Stimulated activated CD4-positive, alpha-beta T cell treated with anti-CD3 and anti-CD28 coated beads, Interleukin-4, amount 100 ng/mL, for 4 hours (primary cell): ENCODE results near the gene MET.

Experiments used
- DNase-seq, 2 experiments: peaks; one replicate each; pipeline ENCODE4 v3.0.0-alpha.2; 2020

The MET gene

DNA sequence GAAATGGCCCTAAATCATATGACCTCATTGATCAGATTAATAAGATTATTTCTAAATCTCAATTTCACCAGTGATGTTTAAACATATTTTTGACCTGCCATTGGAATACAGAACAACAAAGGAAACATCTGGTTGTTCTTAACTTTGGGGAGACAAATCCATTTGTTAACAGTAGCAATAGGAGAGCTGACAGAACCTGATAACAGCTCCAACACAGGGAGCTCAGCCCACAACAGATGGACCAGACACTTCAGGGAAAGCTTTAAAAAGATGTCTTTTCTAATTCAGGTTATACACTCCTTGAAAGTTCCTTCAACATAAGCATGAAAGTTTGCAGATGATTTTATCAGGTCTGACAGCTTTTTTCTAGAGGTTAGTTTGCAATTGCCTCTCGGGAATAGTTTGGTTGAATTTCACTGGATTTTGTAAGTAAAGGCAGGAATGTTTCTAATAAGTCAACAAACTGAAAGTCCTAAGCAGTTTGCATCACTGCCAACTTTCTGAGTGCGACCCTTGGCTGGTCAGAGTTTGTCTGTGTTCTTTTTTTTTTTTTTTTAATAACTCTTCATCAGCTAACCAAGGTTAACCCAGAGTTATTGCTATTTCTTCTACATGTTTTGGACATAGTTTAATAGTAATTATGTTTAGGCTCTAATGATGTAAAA, 6.5 kb upstream of the MET start:
- DNase-seq = no peak

DNA sequence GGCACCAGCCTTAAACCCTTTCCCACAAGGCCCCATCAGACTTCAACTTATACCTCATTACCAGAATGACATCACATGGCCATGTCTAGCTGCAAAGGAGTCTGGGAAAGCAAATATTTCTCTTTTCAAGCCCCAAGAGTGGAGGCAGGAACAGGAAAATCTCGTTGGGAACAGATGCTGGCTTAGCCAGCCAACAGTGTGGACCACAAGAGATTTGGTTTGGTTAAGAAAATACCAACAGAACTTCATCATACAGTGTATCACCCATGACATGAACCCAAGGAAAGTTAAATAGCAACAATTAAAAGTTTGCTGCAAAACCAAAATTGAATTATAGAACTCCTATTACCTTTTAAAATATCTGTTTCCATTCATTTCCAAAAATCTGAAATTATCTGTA, 2.2 kb upstream of the MET start:
- DNase-seq = no peak

DNA sequence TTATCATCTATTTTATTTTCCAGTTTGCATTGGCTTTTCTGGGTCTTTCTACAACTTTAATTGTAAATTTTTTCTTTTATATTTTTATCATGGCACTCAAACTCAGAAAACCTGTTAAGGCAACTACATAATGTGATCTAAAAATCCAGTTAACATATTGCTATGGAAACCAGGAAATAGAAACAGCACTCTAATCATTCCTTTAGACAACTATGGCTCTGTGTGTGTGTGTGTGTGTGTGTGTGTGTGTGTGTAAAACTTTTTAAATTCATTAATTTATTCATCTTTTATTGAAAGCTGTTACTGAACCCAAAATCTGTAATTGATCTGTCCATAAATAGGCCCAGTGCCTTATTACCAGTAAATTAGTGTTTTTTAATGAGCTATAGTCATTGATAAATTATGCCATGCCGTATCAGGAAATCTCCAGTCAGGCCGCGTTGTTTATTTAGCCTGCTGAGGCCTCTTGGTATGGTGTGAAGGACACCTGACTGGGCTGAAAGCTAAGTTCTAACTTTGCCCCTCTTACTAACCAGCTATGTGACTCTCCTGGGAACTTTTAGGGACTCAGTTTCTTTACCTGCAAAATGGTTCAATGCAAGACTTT, 1.5 kb upstream of the MET start:
- no peak for DNase-seq

DNA sequence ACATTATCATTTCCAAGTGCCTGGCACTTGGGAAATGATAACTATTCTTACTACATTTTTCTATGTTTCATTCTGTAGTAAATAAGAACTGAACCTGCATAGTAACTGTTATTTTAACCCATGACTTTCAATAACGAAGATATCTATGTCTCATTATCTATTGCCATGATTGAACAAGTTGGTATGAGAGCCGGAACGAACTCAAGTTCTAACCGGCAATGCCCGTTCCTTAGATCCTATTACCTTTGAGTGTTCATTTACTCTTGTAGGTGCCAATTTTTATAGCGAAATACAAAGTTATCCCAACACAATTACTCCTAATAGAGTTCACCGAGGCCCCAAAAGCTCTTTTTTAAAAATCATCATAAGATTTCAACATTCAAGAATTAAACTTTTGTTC, 885 bp upstream of the MET start:
- no peak for DNase-seq

DNA sequence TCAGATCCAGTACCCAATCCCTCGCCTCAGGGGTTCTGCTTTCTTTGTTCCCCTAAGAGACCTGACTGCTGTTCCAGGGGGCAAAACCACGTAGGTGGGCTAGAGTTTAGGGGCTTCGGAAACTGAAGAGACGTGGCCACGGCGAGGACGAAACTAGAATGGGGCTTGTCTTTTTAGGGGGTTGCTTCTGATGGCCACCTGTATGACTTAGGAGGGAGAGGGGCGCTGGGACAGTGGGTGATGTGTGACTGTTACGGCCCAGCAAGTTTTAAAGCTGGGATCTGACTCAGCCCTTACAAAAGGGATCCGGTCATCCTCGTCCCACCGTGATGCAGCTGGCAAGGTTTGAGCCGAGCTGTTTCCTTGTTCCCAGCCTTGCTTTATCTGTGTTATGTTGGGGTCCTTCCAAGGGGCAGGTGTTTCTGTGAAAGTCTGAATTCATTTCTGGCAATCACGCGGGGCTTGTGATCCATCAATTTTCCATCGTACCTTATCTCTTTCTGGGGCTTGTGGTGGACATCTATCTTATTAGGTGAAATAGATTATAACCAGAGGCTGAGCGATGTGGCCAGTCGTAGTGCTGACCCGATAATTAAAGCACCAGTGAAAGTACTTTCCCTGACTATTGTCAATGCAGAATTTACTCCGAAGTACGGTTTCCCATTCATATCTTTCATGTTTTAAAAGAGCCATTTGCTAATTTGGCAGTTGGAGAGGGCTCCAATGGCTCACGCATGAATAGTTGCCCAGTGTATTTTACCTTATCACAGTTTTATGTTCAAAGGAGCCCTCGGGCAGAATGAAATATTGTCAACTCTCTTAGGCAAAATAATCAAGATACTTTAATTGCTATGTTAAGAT, 830 bp downstream of the MET start:
- DNase-seq = no peak

DNA sequence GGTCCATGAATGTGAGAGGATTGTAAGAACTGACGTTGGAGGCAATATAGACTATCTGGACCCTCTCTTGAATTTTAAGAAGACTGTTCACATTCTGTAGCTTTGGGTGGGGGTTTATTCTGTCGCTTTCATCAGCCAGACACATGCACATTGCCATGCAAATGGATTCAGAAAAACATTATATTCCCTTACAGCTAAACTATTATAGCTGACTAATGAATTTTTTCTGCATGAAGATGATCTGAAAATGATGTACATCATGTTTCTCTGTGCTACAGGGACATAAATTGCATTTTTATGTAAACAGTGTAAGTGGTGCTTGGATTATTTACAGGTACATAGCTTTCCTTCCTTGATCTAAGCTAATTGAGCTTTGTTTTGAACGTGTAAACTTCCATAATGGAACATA, 1.5 kb downstream of the MET start:
- DNase-seq = no peak

DNA sequence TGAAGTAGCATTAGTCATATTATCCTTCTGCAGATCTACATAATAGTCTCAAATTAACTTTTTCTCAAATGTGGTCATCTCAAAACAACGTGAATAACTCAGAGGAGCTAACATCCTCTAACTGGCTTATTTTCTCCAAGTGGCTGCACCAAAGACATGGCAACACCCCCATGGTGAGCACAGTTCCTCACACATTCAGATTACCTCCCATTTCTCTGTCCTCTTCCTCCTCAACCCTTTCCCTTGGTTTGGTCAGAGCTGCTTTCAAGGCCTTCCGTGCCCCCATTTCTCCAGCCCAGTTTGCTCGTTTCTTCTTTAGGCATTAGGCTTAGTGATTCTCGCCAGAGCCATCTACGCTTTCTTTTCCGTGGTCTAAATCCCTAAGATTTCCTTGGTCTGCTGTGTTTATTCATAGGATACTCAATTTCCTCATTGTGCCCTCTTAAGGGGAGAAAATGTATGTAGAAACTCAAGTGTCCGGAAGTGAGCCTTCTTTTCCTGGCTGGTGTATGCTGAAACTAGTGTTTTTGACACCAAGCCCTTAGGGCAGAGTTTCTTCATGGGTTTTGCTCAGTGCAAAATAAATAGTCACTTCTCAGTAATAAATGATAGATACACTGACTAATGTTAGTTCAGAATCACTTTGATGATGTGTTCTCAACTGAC, 2.6 kb downstream of the MET start:
- no peak for DNase-seq

DNA sequence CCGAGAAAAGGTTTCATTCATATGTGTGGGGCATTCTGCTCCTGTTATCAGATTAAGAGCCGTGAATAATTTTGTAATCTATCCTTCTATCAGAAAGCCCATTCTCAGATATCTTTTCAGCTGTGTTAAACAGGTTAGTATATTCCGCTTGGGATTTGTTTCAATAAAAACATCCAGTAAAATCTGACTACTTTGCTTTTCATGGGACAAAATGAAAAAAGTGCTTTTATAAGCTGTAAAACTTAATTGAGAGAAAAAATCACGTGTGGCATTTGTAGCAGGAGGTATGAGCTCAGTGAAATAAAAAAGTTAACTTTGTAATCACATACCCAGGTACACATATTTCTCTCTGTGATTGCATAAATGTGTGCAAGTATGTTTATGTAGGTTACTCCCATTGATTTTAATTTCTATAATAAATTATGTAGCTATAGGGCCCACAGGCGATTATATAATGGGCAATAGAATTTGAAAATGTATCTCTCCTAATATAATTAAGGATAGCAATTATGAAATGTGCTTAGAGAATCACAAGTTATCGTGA, 3.9 kb downstream of the MET start:
- DNase-seq = no peak

DNA sequence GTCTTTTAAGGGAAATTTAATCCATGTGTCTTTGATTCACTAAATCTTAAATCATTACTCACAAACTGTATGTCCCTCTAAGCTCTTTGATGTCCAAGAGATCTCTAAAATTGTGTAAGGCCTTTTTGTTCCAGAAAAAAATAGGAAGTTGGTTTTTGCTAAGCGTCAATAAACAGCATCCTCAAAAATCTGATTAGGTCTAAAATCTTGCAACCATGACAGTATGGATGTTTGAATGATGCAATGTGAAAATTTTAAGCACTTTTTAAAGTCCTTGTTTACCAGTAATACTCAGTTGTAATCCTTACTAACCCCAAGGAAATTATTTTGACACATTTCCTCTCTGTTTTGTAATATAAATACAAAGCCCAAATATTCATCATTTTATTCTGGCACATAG, 6.8 kb downstream of the MET start:
- no peak for DNase-seq

DNA sequence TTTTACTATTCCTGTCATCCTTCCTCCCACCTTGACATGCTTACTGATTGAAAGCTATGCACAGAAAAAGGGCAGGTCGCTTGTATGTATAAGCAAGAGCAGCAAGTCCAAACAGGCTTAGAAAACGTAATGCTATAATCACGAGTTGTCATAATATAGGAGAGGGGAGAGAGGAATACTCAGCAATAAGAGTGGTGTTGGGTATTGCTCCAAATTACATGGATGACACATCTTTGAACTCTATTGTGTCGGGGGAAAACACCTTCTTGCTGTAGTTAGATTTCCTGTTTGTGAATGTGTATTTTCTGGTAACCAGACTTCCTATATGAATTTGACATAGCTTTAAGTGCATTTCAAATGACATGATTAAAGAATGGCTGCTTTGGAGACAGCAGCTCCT, 7.5 kb downstream of the MET start:
- DNase-seq = no peak

DNA sequence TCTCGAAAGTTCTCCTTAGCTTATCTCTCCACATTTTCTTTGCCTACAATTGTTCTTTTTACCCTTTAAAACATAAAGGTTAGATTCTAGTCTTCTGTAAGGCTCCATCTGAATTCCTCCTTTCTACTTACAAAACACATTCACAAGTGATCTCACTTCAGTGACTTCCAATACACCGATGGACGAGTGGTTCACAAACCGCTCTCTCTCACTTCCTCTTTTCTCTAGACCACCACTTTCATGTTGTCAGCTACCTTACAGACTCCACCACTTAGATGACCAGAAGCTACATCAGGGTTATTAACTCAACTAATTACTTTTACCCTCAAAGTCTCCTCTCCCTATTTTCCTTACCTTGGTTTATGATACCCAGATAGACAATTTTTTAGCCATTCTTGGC, 11.8 kb downstream of the MET start:
- no peak for DNase-seq

DNA sequence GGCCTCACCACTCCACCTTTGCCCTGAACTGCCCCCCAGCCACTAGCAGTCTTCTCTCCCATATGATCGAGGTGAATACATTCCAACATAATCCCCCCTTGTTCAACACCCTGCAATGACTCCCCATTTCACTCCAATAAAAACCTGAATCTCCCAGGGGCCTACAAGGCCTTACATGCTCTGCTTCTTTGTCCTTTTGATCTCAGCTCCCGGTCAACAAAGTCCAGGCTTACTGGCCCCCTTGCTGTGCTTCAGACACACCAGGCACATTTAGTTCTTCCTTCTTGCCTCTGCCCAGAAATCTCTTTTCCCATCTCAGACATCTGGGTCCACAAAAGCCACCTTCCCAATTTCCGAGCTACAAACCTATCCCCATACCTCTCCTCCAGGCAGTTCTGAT, 14.0 kb downstream of the MET start:
- DNase-seq = no peak

DNA sequence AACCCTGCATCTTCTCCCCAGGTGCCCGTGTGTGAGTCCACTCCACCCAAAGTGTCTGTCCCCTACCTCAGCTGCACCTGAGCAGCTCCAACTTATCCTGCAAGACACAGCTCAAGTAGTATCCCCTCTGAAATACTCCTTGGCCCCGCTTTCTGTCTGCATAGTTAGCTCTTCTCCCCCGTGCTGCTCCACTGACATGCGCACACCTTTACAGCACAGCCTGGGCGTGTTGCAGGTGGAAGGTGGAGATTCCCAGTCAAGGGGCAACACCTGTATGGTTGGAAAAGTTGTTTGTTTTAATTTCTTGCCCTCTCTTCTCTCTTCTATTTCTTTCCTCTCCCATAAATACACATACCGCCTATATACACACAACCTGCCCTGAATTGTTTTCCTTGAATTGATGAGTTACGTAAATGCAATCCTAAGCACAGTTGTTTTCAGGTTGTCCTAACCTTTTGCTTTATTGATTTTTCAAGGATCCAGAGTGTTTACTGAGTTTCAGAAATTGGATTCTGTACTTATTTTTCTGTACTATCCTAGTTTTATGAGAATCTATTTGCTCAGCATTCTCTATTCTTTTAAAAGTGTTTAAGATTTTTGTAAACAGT, 14.9 kb downstream of the MET start:
- DNase-seq = no peak

DNA sequence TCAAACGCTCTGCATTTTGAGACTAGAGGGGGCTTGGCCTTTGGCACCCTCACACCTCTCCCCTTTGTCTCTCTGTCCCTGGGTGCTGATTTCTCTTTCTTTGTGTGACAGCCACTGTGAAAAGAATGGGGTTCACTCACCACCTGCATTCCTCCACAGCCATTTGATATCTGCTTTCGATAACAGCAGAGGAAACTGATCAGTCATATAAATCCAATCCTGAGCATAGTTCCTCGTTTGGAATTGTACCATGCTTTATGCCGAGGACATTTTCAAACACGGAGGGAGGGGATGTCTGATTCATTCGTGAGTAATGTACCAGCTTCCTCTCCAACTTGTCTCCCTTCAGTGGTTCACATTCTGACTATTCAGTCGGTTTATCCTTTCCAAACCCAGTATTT, 15.8 kb downstream of the MET start:
- no peak for DNase-seq

DNA sequence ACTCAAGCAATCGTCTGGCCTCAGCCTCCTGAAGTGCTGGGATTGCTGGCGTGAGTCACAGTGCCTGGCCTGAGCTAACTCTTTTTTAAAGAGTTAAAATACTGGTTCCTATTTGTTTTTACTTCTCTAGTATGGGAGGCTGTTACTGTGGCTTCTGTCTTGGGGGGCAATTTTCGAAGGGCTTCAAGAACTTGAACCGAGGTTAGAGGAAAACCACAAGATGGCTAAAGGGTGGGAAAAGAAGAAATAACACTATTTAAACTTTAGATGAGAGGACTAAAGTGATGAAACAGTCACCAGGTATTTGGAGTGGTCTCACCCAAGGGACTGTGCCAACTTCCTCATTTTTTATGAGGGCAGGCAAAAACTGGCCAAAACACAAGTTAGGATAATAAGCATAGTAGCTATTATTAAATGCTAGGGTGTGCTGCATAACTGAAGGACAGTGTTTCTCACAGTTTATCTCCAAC, 17.8 kb downstream of the MET start:
- no peak for DNase-seq

DNA sequence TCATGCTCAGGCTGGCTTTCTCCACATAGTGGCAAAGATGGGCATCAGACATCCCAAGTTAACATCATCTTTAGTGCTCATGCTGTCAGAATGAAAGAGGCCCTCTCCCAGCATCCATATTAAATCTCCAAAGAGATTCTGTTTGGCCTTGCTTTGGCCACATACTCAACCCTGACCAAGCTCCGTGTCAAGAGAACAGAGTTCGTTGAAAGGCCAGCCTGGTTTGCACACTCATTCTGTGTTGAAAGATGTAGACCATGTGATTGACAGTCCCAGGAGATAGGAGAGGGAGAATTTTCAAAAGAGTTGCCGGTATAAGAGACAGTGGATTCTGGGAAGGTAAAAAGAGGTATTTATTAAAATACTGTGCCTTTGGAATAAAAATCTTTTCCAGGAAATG, 19.7 kb downstream of the MET start:
- DNase-seq = no peak

DNA sequence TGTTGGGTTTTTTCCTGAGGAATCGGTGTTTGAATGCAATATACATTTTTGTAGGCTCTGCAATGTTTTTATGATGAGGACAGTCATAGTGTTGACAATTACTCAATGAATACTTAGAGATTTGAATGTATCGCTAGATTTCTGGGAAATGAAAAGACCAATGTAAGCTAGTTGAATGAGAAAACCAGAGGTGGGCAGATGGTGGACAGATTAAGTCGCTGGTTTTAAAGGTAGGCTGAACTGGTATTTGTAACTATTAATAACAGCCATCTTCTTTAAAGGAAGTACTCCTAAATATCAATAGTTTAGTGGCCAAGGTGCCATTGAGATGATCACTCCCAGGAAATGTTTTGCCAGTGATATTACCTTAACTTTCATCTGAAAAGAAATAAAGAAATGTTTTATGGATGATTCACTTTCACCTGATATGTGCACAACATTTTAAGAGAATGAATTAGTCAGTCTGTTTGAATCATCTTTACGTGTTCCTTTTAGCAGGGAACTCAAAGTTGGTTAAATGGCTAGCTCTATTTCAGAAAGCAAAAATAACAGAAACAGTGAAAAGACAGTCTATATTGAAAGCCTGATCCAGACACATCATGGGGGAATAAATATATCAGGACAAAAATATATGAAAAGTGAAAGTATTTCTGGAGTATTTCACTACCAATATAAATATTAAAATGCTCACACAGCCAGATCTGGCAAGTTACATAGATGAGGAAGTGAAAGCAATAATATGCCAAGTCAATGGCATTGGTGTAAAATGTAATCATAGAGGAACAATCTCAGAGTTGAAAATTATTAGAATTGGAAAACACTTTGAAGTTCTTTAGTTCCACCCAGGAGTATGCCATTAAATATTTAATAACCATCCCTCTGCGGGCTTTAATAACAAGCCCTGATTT, 20.7 kb downstream of the MET start:
- DNase-seq = no peak

DNA sequence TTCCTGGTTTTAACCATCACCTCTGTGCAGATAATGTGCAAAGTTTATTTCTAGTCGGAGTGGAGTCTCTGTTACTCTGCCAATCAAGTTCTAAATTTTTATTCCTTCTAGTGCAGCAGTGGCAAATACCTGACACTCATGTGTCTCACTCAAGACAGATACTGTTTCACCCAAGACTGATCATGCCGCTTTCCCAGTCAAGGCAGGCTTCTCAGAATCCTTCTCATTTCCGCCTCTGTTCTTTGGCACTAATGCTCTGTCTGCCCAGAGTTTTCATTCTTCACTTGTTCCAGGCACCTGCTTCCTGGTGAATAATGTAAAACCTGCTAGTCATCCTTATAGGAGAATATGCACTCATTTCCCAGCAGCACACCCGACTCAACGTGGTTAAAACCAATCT, 24.7 kb downstream of the MET start:
- DNase-seq = no peak

DNA sequence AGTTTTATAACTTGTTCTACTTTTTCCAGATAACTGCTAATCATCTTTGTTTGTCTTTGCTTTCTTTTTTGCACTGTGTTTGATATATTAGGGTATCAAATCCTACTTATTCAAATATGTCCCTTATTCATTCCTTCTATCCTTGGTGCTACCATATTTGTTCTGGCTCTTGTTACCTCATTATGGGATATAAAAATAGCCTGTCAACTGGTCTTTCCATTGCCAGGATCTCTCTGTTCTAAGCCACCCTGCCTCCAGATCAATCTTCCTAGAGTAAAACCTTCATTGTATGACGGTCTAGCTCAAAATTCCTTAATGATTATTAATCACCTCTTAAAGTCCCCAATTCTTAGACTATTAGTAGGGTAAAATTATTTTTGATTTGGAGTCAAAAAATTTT, 25.2 kb downstream of the MET start:
- no peak for DNase-seq

DNA sequence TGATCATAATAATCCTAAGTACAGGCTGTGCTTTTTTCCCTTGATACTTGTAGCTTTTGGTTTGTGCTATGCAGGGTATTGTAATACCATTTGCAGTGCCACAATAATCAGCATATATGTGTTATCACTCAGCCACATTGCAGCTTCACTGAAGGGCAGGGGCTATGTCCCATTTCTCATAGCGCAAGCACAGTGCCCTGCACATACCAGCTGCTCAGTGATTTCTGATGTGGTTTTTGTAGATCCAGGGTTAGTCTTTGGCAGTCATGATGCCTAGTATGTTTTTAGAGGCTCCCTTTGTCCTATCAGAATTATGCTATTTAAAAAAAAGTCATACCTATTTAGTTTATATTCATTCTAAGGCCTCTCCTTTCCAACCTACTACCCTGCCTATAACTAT, 25.8 kb downstream of the MET start:
- DNase-seq = no peak

DNA sequence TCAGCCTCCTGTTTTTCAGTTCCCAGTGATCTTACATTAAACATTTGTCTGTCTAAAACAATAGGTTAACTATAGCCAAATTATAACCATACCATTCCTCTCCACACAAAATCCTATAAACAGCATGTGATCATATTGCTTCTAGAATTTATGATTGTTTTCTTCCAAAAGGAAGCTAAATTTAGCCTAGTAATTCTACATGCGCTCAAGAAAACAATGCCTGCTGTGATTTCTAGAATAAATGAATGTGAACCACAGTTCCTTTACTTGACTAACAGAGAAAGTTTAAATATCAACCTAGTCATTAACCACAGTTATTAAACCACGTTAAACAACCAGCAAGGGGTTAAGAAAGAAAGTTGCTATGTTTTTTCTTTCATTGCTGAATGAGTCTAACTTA, 26.4 kb downstream of the MET start:
- no peak for DNase-seq
